Mononuclear cell (primary cell): ENCODE data around the gene COL1A1. TPM values are rescaled to one million over a fixed set of nuclear protein-coding genes. Genes with fewer than 3 reads are reported as not detected.

Source experiments
- H3K27me3 ChIP-seq: 2 replicates; pipeline ENCODE4 v1.6.0; 2011; ENCODE audit warnings: low read length, control low read depth; ENCODE audit not compliant: insufficient read depth
- H3K4me1 ChIP-seq: 2 replicates; pipeline ENCODE4 v1.5.1; 2011; ENCODE audit warnings: mild to moderate bottlenecking, low read length, control low read depth; ENCODE audit not compliant: insufficient read depth
- H3K4me3 ChIP-seq: 2 replicates; pipeline ENCODE4 v1.5.1; 2011; ENCODE audit warnings: mild to moderate bottlenecking, low read length, moderate library complexity
- H3K9me3 ChIP-seq: 2 replicates; pipeline ENCODE4 v1.5.1; 2011; ENCODE audit warnings: low read depth, mild to moderate bottlenecking, control low read depth, low read length
- total RNA-seq: library from RNA; depleted of rRNA; stranded (reverse); fragments of >200 nt; gene quantifications from one replicate; pipeline ENCODE4 v1.2.3, GENCODE V29; 2012

The COL1A1 gene
- total RNA-seq, 1 donor: 2.9 TPM

DNA sequence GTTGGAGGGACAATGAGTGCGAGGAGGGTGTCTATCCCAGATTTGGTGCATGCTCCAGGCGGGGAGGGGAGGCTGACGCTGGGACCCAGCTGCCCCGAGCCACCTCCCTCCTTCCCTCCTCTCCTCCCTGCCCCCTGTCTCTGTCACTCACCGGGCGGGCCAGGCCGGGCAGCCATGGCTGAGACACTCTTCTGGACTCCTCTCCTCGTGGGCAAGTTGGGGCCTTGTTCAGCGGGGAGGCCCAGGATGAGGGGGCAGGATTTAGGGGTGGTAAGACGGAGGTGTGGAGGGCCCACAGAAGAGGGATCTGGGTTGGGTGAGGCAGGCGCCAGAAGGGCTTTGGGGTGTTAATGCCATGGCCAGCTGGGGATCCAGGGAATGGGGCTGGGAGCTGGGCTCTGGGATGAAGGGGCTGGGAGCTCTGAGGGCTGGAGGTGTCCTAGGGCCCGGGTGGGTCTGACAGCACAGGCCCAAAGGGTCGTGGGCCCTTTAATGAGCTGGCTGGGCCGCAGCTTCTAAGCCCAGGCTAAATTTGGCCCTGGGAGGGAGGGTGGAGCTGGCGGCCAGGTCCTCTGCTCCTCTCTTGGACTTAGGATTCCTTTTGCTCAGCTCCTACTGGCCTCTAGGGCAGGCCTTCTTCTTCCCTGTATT, 35.4 kb downstream of the COL1A1 start, which contains the start of gene SGCA:
Gene SGCA, plus strand, starts transcription at position 139 of the 651 bp plus-strand sequence. Its CDS starts 36 bp downstream, at position 175.
- no peak within 1 kb of the TSS for H3K4me3 ChIP-seq
- H3K27me3 ChIP-seq: no peaks in the 10 kb centered on the region
- no peaks in the 10 kb centered on the region for H3K9me3 ChIP-seq
- H3K4me1 ChIP-seq: peaks cover 31% of the 10 kb centered on the region

DNA sequence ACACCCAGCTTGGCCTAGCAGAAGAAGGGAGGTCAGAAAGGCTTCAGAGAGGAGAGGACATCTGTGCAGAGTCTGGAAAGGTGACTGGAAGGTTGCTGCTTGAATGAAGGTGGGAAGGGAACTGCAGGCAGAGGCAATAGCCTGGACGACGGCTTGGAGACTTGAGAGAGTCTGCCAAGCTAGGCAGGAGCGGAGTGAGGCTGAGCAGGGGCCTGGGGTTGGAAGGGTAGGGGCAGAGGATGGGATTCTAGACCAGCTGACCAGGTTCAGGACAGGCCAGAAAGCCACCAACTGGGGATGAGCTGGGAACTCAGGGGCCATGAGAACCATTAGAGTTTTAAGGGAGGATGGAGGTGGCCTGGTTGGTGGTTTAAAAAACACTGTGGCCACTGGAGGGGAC, 36.0 kb downstream of the COL1A1 start:
- no peak overlapping the region for H3K4me3 ChIP-seq
- peaks cover 34% of the 10 kb centered on the region for H3K4me1 ChIP-seq
- no peaks in the 10 kb centered on the region for H3K27me3 ChIP-seq
- no peaks in the 10 kb centered on the region for H3K9me3 ChIP-seq

DNA sequence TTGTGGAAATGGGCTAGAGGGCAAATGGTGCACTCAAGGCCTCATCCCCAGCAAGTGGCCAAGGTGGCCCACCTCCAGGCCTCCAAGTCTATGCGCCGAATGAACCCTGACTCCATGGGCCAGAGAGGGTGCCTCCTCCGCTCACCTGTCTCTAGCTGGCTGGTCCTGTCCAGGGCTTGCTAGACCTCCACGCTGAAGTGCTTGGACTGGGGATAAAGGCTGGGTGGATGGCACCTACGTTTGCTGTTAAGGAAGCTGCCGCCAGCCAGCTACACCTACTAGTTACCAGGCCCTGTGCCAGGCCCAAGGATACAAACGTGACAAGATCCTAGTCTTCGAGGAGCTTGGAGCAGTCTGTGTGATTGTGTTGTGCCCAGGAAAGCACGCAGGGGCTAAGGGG, 36.4 kb downstream of the COL1A1 start:
- Histone ChIP-seq H3K4me3 (no peak overlapping the region), H3K9me3 (no peaks in the 10 kb centered on the region), H3K27me3 (no peaks in the 10 kb centered on the region), H3K4me1 (peaks cover 34% of the 10 kb centered on the region)

DNA sequence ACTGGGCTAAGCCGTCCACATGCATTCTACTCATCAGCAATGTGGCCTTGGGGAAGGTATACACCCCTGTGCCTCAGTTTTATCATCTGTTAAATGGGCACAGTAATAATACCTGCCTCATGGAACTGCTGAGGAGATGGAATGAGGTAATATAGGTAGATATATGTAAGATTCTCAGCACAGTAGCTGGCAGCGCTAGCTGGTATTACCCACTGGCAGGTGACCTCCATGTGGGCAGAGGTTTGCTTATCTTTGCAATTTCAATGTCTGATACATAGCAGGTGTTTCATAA, 36.8 kb downstream of the COL1A1 start:
- Histone ChIP-seq H3K9me3 (no peaks in the 10 kb centered on the region), H3K4me1 (peaks cover 34% of the 10 kb centered on the region), H3K27me3 (no peaks in the 10 kb centered on the region), H3K4me3 (no peak overlapping the region)

DNA sequence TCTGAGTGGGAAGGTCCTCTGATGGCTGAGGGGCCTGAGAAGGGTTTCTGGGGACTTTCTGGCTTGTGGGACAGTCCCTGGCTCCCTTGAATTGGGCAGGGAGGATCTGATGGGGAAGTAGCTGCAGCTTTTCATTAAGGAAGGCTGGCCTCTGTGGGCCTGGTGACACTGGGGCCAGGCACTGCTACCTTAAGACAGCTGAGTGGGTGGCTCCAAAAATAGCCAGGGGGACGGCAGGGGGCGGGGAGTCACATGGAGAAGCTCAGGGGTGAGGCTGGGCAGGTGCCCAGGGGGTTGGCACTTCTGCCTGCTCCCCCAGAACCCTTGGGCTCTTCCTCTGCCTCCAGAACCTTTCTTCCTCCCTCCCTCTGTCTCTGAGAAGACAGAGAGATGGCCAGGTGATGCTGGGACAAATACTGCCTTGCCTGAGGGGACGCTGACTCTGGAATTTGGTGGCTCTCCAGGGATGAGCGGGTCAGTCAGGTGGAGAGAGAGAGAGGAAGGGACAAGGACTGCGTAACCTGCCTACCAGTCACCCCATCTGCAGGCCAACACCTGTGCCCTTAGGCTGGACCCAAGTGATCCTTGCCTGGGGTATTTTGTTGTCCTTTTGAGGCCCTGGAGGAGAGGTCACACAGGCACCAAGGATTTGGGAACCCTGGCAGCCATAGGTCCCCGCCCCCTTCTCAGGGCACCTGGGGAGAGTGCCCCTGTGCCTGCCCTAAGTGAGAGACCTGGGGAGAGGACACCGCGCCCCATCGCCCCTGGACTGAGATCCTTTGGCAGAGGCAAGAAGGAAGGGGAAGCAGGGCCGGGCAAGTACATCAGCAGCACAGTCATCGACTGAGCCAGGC, 37.4 kb downstream of the COL1A1 start:
- peaks cover 31% of the 10 kb centered on the region for H3K4me1 ChIP-seq
- no peak overlapping the region for H3K4me3 ChIP-seq
- H3K9me3 ChIP-seq: no peaks in the 10 kb centered on the region
- no peaks in the 10 kb centered on the region for H3K27me3 ChIP-seq

DNA sequence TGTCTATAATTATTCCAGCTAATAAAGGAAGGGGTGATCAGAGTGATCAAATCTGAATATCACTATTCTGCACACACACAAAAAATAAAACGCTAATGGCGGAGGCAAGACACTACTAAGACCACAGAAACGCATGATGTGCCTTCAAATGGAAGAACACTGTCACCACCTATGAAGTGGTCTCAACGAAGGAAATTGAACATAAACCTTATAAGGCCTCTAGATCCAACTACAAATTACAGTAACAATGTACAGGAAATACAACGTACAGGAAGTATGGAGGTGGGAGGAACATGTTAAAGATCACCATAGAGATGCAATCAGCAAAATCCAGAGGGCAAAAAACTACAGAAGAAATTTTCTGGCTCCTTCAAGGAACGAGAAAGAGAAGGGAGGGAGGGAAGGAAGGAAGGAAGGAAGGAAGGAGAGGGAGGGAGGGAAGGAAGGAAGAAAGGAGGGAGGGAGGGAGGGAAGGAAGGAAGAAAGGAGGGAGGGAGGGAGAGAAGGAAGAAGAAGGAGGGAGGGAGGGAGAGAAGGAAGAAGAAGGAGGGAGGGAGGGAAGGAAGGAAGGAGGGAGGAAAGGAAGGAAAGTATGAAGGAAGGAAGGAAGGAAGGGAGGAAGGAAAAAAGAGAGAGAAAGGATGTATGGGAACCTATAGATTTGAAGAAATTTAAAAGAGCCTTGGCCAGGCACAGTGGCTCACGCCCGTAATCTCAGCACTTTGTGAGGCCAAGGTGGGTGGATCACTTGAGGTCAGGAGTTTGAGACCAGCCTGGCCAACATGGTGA, 38.8 kb downstream of the COL1A1 start:
- Histone ChIP-seq H3K9me3 (no peaks in the 10 kb centered on the region), H3K27me3 (no peaks in the 10 kb centered on the region), H3K4me1 (peaks cover 33% of the 10 kb centered on the region), H3K4me3 (no peak overlapping the region)

DNA sequence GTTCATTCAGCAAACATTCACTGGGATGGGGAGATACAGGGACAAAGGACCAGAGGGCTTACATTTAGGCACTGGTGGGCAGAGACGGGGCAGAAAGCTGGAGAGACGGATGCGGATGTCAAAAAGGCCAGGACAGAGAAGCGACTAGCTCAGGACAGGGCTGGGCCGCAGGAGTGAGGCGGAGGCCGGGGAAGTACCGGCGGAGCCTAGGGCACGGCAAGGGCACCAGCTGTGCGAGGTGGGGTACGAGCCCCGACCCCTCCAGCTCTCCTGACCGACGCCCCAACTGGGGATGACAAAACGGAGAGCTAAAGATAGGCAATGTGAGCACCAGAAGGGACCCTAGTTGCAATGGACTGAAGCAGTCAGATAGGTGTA, 39.5 kb downstream of the COL1A1 start:
- no peaks in the 10 kb centered on the region for H3K9me3 ChIP-seq
- H3K4me1 ChIP-seq: peaks cover 34% of the 10 kb centered on the region
- no peaks in the 10 kb centered on the region for H3K27me3 ChIP-seq
- no peak overlapping the region for H3K4me3 ChIP-seq

DNA sequence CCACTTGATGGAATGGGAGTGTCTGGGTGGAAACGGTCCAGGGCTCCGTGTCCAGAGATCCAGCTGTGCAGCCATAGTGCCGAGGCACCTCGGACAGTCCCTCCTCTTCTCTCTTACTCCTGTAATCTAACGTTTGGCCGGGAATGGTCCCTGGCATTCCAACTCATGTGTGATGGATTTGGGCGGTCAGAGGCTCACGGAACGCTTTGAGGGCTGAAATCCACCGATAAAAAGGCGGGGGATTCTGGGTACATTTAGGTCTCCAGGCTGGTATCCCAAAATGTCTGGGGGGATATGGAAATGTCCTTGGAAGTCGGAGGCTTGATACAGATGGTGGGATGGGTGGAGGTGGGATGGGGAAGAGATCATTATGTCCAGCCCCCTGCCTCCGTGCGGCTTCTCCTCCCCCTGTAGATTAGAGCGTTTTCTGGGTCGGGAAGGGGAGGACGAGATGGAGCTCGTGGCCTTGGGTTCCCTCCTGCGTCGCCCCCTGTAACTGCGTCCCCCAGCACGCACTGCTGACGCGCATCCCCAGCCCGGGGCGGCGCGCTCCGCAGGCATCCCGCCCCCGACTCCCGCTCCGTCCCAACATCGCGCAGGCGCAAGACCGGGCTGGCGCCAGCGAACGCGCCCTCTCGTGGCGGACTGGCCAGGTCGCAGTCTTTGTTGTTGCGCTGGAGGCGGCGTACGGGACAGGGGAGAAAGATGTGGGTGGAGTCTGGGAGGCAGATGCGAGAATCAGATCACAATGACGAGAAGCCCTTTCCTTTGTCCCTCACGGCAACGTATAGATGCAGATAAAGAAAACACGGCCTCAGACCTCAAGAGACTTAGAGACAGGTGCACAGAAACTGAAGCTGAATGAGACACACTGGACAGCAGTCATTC, 40.2 kb downstream of the COL1A1 start:
- Histone ChIP-seq H3K9me3 (no peaks in the 10 kb centered on the region), H3K4me3 (peak overlapping the region; percentile 37), H3K4me1 (peaks cover 34% of the 10 kb centered on the region), H3K27me3 (no peaks in the 10 kb centered on the region)

DNA sequence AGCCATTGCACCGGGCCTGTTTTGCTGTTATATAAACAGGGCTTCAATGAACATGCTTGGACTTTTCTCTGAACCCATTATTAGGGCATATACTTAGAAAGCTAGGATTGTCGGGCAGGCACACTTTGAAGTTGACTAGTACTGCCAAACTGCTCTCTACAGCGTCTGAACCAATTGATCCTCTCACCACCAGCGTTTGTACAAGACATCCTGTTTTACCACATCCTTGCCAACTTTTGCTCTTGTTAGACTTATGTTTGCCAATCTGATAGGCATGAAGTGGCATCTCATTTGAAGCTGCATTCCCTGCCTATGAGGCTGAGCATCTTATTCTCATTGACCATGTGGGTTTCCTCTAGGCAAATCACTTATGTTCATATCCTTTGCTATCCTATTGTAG, 43.5 kb downstream of the COL1A1 start:
- H3K4me3 ChIP-seq: no peak overlapping the region
- no peaks in the 10 kb centered on the region for H3K9me3 ChIP-seq
- peaks cover 55% of the 10 kb centered on the region for H3K4me1 ChIP-seq
- no peaks in the 10 kb centered on the region for H3K27me3 ChIP-seq

DNA sequence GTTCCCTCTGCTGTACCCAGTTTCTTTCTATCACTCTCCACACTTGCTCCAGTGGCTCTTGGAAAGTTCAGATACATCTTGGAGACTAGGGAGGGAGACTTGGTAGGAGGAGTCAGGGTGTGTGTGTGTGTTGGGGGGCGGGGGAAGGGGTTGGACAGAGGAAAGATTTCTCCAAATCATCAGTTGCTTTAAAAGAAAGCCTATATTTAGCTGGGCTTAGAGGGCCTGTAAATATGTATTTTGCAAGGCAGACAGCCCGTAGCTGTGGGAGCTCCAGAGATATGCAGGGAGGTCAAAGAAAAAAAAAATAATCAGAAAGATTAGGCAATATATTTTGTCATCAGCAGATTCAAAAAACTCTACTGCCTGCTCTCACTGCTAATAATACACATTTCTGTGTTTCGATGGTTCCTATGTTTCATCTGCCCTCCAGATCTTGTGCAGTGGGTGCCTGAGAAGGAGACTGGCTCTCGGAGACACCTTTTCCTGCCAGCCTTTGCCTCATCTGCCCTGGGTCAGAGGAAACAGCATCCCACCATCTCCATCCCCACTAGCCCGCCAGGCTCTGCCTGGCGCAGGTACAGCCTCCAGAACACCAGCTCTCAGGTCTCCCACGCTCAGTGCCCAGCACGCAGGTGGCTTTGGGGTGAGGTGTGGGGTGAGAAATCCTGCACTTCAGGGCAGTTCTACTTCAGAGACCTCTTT, 46.2 kb downstream of the COL1A1 start:
- H3K4me3 ChIP-seq: no peak overlapping the region

DNA sequence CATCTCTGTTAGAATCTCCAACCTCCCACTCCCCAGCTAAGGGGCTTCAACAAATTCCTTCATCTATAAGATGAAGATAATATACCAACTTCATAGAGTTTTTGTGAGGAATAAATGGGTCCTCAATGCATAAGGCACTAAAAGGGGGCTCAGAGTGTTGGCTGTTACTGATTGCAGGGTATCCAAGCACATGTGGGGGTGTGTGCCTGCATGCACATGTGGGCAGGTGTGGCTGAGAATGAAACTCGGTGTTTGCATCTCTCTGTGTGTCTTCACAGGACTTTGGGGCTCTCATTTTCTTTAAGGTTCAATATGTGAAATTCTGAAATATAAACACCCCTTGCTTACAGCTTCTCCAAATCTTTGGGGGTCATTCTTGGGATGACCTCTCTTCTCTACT, 46.8 kb downstream of the COL1A1 start:
- H3K9me3 ChIP-seq: no peaks in the 10 kb centered on the region

More for the DNA sequence above, 46.2 kb downstream of the COL1A1 start:
- Histone ChIP-seq H3K4me1 (peaks cover 47% of the 10 kb centered on the region), H3K9me3 (no peaks in the 10 kb centered on the region), H3K27me3 (no peaks in the 10 kb centered on the region)

DNA sequence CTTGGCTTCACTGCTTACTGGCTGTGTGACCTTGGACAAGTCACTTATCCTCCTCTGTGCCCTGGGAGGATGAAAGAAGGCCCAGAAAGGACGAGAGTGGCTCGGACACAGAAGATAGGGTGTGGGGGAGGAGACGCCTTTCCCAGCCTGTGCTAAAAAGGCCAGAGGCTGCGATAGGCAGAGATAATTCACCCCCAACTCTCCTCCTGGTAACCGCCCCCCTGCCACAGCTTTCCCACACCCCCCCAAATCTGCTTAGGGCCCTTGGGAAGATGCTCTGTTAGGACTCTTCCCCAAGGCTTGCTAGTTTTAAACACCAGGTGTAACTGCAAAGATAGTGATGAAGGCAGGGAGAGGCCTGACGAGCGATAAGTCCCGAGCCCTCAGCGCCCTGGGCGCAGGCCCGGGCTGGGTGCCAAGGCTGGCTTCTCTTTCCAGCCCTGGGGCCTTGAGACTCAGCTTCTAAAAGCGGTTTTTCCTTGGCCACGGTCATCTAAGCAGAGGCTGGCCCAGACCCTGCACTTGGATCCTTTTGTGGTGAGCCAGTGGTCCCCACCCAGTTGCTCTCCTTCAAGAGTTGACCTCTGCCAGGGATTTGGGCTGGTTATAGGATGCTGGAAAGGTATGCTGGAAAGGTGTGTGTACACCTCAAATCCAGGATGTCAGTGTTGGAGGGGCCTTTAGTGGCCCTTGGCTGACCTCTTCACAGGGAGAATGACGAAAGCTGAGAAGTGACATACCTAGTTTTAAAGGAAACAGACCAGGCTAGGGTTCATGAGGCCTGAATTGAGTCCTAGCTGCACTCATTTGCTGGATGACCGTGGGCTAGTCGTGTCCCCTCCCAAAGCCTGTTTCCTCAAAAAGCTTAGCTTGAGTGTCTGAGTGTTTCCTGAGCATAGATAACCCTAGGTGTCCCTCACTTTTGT, 47.5 kb downstream of the COL1A1 start:
- Histone ChIP-seq H3K4me1 (peaks cover 47% of the 10 kb centered on the region), H3K9me3 (no peaks in the 10 kb centered on the region), H3K4me3 (no peak overlapping the region), H3K27me3 (no peaks in the 10 kb centered on the region)

More for the DNA sequence above, 46.8 kb downstream of the COL1A1 start:
- no peak overlapping the region for H3K4me3 ChIP-seq
- peaks cover 47% of the 10 kb centered on the region for H3K4me1 ChIP-seq
- H3K27me3 ChIP-seq: no peaks in the 10 kb centered on the region

DNA sequence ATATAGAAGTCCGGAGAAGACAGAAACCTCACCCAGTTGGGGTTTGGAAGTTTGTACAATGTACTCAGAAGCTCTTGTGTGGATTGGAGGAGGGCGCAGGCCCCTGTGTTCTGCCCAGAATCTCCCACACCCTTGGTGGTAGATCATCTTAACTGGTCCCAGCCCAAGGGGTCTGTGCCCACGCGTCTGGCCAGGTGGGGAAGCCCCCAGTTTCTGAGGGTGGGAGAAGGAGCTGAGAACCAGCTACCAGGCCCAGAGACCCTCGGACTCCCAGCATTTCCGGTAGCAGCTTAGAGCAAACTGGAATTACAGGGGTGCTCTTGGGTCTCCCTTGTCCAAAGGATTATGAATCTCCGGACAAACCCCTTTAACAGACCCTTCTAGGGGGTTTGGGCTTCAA, 48.7 kb downstream of the COL1A1 start:
- Histone ChIP-seq H3K4me3 (no peak overlapping the region), H3K4me1 (peaks cover 44% of the 10 kb centered on the region), H3K9me3 (no peaks in the 10 kb centered on the region), H3K27me3 (no peaks in the 10 kb centered on the region)
